Right kidney (tissue), 9 donors: Measurements from ENCODE around the gene RTL3.
"Not testable (repeated sequence)": the region's sequence is repeated elsewhere in the genome, so short reads cannot be mapped to it uniquely, and the experiment has no call there.

Experiments used
- DNase-seq: peaks from one replicate; pipeline ENCODE4 v3.0.0-alpha.2; 2016
- long read RNA-seq, 8 donors: transcript quantifications; one replicate each; lab custom pipeline, GENCODE V29; 2026

The RTL3 gene
- long read RNA-seq, donor 1 = 0 reads
- long read RNA-seq, donor 2 = 0 reads
- long read RNA-seq, donor 3 = 0 reads
- long read RNA-seq, donor 4 = 0 reads
- long read RNA-seq, donor 5 = 0 reads
- long read RNA-seq, donor 6 = 0 reads
- long read RNA-seq, donor 7 = 0 reads
- long read RNA-seq, donor 8 = 0 reads

GRCh38 chrX:78658845-78659744, at the start of gene RTL3:
TSS of gene RTL3 (minus strand) at chrX:78659328. CDS start at chrX:78658420, 908 bp downstream.
- DNase-seq = no peak

GRCh38 chrX:78708816-78709215, 49.7 kb upstream of the RTL3 start:
- no peak for DNase-seq

DNA sequence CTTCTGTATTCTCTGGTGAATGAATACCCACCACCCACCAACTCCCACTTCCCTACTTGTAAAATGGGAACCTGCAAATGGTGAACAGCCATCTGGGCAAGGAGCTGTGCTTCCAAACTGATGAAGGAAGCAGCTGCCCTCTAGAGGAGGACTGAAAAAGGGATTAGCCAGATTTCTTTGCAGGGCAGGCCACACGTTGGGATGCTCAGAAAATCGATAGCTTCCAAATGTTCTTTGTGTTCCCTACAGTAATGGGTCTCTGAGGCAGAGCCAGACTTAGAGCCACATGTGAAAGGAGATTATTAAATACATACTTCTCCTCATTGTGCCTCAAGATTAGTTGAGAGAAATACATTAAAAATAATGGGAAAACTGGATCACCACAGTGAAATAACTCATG, 49.1 kb upstream of the RTL3 start:
- DNase-seq = no peak

DNA sequence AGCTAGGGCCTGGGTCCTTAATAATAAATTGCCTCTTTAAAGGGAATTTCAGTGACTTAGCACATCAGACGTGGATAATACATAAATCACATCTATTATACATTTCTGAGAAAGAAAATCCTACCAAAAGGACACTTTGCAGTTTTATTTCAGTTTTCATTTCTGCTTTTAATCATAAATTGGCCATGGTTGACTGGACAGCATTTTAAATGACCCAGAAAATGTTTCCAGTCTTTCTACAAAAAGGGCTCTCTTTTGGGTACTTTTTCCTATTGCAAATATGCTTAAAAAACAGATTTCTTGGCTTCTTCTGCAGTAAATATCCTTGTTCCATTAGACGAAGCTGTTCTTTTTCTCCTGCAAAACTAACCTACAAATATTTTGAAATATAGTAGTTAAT, 46.9 kb upstream of the RTL3 start:
- no peak for DNase-seq

- DNase-seq = no peak
Measured at GRCh38 chrX:78693536-78693935, 34.4 kb upstream of the RTL3 start.

DNA sequence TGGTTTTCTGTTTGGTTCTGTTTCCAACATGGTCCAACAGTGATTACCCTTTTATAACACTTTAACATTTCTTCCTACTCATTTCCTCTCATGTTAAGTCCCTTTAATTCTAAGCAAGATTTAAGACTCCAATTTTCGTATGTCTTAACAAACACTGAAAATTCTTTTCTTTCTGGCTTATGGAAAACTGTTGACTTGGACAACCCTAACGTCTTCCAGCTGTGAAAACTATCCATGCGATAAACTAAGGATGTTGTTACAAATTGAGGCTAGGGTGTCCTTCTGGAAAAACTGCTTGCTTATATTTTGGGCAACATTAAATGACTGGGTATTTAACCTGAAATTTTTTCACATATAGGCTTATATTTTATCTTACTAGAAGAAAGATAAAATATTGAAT, 33.9 kb upstream of the RTL3 start:
- no peak for DNase-seq

DNA sequence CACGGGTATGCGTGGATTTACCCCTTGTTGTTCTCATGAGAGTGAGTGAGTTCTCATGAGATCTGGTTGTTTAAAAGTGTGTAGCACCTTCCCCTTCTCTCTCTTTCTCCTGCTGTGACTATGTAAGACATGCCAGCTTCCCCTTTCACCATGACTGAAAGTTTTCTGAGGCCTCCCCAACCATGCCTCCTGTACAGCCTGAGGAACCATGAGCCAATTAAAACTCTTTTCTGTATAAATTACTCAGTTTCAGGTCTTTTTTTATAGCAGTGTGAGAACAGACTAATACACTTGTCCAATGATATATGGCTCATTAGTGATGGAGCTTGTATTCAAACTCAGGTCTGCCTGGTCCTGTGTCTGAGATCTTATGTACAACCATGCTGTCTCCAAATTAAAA, 28.5 kb upstream of the RTL3 start:
- no peak for DNase-seq

DNA sequence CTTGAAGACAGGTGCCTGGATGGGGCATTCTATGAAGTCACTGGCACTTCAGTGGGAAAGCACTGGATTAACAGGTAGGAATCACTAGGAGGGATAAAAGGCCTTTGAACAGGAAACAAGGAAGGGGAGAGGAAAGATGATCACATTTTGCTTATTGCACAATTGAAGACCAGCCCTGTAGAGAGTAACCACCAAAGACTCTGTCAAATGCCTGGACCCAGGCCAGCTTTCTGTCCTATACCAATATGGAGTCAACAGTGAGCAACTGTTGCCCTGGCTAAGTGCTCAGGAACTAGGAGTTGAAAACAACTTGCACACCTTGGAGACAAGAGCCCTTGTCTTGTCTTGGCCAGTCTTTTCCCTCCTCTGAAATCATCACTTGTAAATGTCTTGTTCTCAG, 14.1 kb upstream of the RTL3 start:
- DNase-seq = no peak

- no peak for DNase-seq
Measured at GRCh38 chrX:78665342-78665741, 6.2 kb upstream of the RTL3 start.

DNA sequence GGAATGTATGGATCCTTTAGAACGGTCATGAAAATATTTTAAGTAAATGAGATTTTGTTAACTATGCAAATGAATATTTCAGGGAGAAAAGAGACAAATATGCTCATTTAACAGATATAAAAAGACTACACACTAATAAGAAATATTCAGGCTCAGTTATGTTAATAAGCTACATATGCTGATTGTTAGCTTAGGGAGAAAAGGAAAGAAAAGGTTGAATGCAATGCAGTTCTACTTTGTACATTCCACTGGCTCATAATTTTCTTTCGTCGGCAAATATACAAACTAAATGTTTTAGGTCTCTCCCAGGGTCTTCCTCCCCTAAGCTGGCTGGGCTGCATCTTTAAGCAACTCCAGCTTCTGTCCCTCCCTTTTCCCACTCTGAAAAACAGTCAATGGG, 2.7 kb upstream of the RTL3 start:
- DNase-seq = no peak

DNA sequence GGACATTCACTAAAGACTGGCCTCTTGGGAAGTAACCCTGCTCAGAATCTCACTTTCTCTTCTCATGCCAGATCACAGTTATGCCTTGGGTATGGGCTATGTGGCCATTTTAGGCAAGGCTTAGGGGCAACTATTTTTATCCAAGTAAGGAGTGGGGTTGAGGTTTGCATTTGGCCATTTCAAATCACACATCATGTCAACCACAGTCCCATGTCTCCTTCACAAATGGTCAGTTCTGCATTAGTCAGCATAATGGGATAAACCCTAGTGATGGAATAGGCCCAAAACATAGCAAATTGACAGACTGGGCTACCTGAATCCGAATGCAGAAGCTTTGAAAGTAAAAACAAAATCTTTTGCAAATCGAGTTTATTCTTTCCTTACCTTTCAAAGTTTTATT, 827 bp upstream of the RTL3 start:
- DNase-seq = no peak

DNA sequence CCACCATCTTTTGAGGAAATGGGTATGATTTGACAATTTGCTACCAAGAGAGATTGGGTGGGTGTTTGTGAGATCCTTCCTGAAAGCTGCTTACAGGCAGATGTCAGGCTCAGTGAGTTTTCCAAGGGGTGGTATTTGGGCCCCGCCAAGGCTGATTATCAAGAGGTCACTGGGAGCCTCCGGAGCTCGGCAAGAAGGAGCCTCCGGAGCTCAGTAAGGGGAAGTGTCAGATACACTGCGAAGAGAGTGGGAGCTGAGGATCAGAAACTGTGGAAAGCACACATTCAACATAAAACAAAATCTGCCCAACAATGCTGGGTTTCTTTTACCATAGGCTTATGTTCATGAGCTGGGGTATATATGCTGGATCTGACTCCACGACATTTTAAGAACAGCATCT, 714 bp downstream of the RTL3 start:
- no peak for DNase-seq

DNA sequence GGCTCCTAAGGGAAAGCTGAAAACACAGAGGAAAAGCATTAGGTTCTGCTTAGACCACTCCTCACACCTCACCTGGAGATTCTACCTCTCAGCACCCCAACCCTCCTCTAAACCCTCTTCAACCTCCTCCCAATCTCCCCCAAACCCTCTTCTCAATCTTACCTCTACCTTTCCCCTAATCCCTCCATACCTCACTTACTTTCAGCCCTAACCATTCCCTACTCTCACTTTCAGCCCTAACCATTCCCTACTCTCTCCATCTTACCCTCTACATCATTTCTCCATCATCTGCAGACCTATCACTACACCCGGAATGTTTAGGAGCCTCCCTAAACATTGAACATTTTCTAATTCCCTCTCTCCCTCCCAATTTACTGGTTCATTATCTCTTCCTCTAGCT, 3.5 kb downstream of the RTL3 start:
- no peak for DNase-seq

DNA sequence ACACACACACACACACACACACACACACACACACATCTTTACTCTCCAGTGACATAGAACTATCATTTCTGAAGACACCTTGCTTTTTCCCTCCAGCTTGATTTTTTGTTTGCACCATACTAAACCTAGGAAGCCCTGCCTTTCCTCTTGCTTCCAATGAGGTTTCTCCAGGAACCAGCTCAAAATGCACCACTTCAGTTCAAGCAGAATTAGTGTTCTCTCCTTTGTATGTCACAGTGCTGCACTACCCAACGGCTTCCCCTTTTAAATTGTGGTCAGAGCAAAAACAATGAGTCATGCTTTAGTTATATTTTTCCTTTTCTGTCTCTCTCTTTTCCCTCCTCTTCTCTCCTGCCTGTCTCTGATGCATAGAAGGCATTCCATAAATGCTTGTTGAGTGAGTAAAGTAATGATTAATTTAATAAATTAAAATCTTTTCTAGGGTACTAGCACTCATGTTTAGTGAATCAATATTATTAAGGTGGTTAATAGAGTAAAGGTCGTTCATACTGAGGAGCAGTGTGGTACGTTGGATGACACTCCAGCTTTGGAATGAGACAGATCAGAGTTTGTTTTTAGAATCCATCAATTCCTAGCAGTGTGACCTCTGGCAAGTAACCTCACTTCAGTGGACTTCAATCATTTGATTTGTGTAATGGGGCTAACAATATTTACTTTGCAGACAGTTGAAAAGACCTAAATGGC, 5.9 kb downstream of the RTL3 start:
- DNase-seq = no peak

DNA sequence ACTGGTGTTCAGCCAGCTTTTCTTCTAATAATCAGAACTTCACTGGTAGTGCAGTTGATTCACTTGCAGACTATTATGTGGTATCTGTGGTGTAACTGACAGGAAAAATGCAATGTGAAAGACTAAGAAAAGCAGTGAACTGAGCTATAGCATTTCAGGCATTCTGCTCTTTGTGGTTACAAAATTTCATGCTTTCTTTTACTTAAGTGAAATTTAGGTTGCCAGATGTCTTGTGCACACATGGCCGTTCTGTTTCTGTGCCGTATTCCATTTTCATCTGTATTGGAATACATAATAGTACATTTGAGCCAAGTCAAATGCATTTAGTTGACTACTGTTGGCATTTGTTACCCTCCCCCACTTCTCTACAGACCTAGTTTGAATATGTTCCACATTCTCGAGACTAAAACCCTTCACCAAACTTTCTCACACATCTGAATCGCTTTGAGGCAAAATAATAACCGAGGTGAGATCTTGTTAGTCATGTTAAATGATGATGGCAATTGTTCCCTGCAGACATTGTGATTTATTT, 8.2 kb downstream of the RTL3 start:
- DNase-seq = no peak

DNA sequence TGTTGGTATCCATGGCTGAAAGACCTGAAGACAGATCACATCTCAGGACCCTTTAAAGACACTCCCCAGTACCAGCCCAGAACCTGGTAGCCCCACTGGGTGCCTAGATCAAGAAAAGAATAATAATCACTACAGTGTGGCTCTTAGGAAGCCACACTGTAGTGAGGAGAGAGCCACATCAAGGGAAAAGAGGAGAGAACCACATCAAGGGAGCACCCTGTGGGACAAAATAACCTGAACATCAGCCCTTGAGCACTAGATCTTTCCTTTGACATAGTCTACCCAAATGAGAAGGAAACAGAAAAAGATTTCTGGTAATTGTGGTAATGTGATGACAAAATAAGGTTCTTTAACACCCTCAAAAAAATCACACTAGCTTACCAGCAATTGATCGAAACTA, 15.3 kb downstream of the RTL3 start:
- no peak for DNase-seq

DNA sequence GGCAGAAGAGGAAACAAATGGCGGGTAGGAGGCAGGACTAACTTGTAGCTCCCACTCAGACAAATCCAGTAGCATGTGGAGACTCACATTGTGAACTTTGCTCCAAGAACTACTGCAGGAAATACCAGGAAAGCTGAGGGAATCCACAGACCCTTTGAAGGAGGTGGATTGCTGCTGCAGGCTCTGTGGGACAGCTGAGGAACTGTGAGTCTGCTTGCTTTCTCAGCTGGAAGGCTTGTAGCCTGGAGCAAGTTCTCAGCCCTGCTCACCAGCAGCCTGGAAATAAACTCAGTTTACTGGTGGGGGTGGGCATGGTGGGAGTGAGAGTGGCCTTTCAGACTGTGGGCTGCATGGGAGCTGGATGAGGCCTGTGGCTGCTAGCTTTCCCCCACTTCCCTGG, 16.0 kb downstream of the RTL3 start:
- DNase-seq = no peak

DNA sequence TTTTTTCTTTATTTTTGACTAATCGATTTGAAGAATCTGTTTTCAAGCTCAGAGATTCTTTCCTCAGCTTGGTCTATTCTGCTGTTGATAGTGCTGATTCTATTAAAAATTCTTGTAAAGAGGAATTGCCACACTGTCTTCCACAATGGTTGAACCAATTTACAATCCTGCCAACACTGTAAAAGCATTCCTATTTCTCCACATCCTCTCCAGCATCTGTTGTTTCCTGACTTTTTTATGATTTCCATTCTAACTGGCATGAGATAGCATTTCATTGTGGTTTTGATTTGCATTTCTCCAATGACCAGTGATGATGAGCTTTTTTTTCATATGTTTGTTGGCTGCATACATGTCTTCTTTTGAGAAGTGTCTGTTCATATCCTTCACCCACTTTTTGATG, 23.0 kb downstream of the RTL3 start:
- DNase-seq = not testable (repeated sequence)

- peak; percentile 2 for DNase-seq
Measured at GRCh38 chrX:78624962-78625909, 33.9 kb downstream of the RTL3 start.

DNA sequence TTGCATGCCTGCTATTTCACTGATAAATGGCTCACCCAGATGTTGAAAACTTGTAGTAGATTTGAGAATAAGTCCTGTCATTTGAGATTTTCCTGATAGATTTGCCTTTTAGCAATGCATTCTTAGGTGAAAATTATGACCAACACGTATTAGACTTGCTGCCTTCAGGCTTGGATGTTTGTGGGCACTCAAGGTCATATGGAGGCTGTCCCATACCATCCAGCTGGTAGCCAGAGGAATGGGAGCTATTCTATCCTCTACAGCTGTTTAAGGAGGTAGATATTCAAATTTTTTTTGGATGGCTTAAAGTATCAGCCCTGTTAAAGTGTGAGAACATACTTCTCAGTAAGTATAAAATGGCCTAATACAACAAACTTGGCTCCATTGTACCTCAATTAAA, 34.7 kb downstream of the RTL3 start:
- DNase-seq = no peak

GRCh38 chrX:78622831-78623230, 36.3 kb downstream of the RTL3 start:
- DNase-seq = no peak

- DNase-seq = no peak
Measured at GRCh38 chrX:78619834-78620233, 39.3 kb downstream of the RTL3 start.
